Measurements from ENCODE around the gene DCBLD2. TPM values are rescaled to one million over a fixed set of nuclear protein-coding genes. Genes with fewer than 3 reads are reported as not detected.

Gene DCBLD2
- total RNA-seq, 1 experiment from 2014 or later: 19.3 TPM

DNA sequence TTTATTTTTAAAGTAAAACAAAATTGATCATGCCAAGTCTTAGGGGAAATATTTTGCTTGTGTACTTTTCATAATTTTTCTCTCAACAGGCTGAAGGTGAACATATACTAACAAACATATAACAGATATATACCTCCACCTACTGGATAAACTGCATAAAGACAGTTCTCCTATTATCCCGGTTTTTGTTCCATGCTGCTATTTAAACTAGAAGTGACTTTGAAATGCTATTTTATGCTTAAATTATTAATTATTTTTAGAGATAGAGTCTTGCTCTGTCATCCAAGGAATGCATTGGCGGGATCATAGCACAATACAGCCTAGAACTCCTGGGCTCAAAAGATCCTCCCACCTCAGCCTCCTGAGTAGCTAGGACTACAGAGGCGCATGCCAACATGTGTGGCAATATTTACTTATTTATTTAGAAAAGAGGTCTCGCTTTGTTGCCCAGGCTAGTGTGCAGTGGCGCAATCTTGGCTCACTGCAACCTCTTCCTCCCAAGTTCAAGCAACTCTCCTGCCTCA lies 88.6 kb downstream of the DCBLD2 start:
- H3K36me3 ChIP-seq: peaks cover 36% of the 10 kb centered on the region
- peak; percentile 23 for DNase-seq

DNA sequence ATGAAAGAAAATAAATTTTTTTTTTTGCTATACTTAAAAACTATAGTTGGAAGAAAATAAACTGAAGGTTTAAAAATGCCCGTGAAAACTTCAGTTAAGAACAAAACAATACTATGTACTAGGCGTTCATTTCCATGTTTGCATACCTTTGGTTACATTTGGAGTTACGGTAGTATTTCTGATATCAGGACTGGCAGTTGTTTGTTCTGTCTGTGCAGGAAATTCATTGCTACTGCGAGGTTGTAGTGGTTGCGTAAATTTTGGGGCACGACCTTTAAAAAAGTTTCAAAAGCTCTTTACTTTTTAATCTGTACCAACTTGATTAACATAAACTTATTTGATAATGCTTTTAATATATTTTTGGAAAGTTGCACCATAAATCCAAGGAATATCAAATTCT lies 90.4 kb downstream of the DCBLD2 start:
- no peak overlapping the region for H3K4me3 ChIP-seq
- peaks cover 43% of the 10 kb centered on the region for H3K36me3 ChIP-seq
- DNase-seq: no peak
- no peaks in the 10 kb centered on the region for H3K27me3 ChIP-seq
- H3K9me3 ChIP-seq: no peaks in the 10 kb centered on the region

More for the DNA sequence above, 88.6 kb downstream of the DCBLD2 start:
- Histone ChIP-seq H3K4me3 (no peak overlapping the region), H3K9me3 (no peaks in the 10 kb centered on the region), H3K27me3 (no peaks in the 10 kb centered on the region)

DNA sequence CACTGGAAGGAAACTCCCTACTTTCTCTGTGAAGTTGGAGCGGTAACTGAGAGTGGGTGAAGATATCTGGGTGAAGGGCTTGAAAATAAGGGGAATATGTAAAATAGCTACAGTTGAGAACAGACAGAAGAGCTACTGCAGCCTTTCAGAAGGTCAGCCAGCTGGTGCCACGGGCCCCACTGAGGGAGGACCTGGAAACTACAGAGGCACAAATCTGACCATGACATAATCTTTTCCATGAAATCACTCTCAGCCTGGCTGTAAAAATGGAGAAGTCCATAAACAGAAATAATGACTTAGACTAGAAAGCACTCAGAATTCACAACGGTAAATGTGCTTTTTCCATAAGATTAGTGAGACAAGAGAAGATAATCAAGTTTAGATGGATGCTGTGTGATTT lies 91.9 kb downstream of the DCBLD2 start:
- Histone ChIP-seq H3K36me3 (peaks cover 57% of the 10 kb centered on the region), H3K4me3 (no peak overlapping the region), H3K9me3 (0 out of 2 replicates have a peak, but pooled peaks cover 2% of the 10 kb centered on the region), H3K27me3 (no peaks in the 10 kb centered on the region)
- DNase-seq: no peak

DNA sequence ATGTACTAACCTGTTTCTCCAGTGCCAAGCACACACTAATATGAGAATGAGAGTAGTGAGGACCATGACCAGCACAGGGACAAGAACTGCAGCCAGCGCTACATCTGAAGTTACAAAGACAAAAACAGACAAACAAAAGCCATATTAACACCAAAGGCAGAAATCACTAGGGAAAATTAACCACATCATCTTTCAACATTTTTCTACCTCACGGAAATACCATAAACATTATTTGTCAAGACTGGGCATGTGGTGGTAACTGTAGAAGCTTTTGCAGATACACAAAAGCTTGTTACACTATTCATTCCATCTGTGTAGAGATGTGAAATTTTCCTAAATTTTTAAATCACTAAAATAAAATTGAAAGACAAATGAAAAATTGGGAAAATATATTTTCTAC lies 93.4 kb downstream of the DCBLD2 start:
- Histone ChIP-seq H3K9me3 (0 out of 2 replicates have a peak, but pooled peaks cover 2% of the 10 kb centered on the region), H3K4me3 (no peak overlapping the region), H3K36me3 (peaks cover 68% of the 10 kb centered on the region), H3K27me3 (no peaks in the 10 kb centered on the region)
- DNase-seq: no peak

DNA sequence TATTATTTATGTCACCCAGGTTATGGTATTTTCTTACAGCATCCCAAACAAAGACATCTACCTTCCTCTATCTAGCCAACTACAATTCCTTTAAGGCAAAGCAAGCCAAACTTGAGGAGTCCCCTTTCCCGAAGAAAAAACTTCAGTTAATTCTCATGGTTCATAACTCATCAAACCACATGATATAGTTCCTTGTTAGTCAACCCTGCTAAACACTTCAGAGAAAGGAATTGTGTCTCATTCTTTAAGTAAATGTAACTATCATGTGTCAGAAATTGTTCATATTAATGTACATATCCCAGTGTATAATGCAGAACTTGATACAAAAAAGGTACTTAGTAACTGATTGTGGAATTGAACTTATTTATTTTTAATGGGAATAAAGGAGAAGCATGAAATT lies 93.9 kb downstream of the DCBLD2 start:
- no peak for DNase-seq
- Histone ChIP-seq H3K27me3 (no peaks in the 10 kb centered on the region), H3K4me3 (no peak overlapping the region), H3K9me3 (0 out of 2 replicates have a peak, but pooled peaks cover 2% of the 10 kb centered on the region), H3K36me3 (peaks cover 70% of the 10 kb centered on the region)

DNA sequence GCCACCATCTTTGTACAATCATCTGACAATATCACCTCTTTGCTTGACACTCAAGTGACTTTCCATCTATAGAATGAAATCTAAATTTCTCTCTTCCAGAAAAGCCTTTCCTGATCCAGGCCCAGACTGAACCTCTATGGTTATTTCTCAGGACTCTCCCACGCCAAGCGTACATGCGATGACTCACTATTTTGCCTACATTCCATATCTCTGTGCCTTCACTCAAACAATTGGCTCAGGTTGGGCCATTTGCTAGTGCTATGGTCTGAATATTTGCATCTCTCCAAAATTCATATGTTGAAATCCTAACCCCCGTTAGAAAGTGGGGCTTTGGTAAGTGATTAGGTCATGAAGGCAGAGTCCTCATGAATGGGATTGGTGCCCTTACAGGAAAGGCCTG lies 94.5 kb downstream of the DCBLD2 start:
- no peaks in the 10 kb centered on the region for H3K27me3 ChIP-seq
- peaks cover 73% of the 10 kb centered on the region for H3K36me3 ChIP-seq
- H3K9me3 ChIP-seq: 0 out of 2 replicates have a peak, but pooled peaks cover 2% of the 10 kb centered on the region
- DNase-seq: no peak
- H3K4me3 ChIP-seq: no peak overlapping the region

DNA sequence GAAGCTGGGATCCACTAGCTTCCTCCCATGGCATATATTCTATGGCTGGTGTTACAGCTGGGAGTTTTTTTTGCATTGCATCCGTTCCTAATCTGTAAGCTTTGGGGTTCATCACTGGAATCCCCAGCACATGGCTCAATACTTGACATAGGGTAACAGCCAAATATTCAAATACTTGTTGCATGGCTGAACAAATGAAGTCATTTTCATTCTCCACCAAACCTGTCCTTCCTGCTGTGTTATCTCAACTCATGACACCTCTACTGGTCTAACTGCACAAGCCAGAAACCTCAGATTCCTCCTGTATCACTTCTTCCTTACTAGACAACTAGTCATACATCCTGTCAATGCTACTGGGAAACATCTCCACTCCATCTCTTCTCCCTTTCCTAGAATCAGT lies 95.0 kb downstream of the DCBLD2 start:
- no peak for DNase-seq
- peaks cover 75% of the 10 kb centered on the region for H3K36me3 ChIP-seq

DNA sequence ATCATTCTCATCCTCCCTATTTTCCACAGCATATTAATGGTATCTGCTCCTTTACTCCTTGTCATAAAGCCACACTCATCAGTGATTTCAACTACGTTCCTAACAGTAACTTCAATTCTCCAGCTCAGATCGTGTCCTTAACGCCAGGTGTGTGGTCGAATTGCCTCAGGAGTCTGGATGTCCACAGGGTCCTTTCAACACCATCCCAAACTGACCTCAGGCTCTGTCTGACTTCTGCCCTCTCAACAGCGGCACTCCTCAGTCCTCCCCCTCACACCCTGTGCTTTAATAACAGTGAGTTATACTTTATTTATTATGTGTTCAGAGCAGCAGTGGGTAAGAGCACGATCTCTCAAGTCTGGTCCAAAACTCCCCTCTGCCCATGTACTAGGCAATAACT lies 95.9 kb downstream of the DCBLD2 start:
- DNase-seq: no peak

More for the DNA sequence above, 95.0 kb downstream of the DCBLD2 start:
- H3K4me3 ChIP-seq: no peak overlapping the region
- H3K9me3 ChIP-seq: 0 out of 2 replicates have a peak, but pooled peaks cover 2% of the 10 kb centered on the region
- H3K27me3 ChIP-seq: no peaks in the 10 kb centered on the region

DNA sequence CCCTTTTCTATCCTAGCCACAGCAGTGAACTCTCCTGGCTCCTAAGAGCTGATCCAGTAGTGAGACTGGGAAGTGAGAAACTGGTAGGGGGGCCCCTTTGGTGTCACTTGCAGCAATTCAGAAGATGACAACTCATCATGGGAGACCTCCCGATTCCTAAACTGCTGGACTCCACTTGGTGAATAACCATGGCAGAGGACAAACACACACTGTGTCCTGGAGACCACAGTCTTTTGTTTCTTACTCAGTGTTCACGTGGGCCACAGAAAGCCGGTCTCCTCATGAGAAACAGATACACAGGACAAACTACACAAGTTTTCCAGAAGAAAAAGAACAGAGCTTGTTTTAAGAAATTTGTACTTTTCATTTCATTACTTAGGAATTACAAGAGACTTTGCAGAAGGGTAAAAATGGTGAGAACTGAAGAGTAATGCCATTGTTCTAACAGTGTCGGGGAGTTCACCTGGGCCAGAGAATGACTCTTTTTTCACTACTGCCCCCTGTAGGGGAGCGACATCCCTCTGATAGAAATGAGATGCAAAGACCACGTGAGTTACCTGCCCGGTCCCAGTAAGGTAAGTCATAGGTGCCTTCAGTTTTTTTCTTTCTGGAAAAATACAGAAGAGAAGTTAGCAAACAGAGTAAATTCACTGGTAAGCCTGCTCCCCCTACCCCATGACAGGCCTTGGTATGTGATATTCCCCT lies 100.3 kb downstream of the DCBLD2 start:
- DNase-seq: no peak
- peaks cover 59% of the 10 kb centered on the region for H3K36me3 ChIP-seq
- H3K4me3 ChIP-seq: no peak overlapping the region
- 0 out of 2 replicates have a peak, but pooled peaks cover 2% of the 10 kb centered on the region for H3K9me3 ChIP-seq
- H3K27me3 ChIP-seq: no peaks in the 10 kb centered on the region

More for the DNA sequence above, 95.9 kb downstream of the DCBLD2 start:
- Histone ChIP-seq H3K36me3 (peaks cover 74% of the 10 kb centered on the region), H3K9me3 (0 out of 2 replicates have a peak, but pooled peaks cover 2% of the 10 kb centered on the region), H3K4me3 (no peak overlapping the region), H3K27me3 (no peaks in the 10 kb centered on the region)

DNA sequence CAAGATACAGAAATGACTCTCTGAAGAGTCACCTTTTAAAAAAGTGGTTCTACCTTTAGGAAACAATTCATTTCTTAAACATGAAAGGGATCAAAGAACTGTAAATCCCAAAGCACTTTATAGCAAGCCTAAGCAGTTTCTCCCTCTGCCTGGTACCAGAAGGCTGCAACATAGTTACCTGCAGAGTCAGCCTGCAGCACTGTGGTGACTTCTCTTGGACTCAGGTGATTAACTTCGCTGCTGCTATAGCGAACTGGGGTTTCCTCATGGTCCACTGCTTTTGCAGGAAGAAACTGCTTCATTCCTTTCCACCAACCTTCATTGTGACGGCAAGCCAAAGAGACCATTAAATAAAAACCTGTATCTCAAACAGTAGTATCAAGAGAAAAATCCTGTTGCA lies 101.1 kb downstream of the DCBLD2 start:
- no peak for DNase-seq
- peaks cover 51% of the 10 kb centered on the region for H3K36me3 ChIP-seq
- H3K9me3 ChIP-seq: 0 out of 2 replicates have a peak, but pooled peaks cover 2% of the 10 kb centered on the region
- no peaks in the 10 kb centered on the region for H3K27me3 ChIP-seq
- no peak overlapping the region for H3K4me3 ChIP-seq

DNA sequence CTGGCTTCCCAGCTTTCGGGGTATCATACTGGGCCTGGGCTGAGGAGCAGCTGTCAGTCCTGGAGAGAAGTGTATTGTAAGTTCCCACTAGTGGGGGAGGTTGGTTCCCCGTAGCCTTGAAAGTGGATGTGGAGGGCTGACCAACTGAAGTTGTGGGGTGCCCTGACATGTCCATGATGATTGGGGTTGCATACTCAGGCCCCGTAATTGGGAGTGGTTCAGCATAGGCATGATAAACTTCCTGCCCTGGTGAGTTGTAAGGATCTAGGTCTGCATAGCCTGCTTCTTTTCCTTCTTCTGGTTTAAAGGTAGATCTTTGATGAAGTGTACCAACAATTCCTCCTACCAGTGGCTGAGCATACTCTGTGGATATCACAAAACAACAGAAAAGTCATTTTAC lies 102.0 kb downstream of the DCBLD2 start:
- H3K9me3 ChIP-seq: no peaks in the 10 kb centered on the region
- H3K27me3 ChIP-seq: no peaks in the 10 kb centered on the region
- H3K4me3 ChIP-seq: no peak overlapping the region
- H3K36me3 ChIP-seq: peaks cover 42% of the 10 kb centered on the region
- DNase-seq: no peak

DNA sequence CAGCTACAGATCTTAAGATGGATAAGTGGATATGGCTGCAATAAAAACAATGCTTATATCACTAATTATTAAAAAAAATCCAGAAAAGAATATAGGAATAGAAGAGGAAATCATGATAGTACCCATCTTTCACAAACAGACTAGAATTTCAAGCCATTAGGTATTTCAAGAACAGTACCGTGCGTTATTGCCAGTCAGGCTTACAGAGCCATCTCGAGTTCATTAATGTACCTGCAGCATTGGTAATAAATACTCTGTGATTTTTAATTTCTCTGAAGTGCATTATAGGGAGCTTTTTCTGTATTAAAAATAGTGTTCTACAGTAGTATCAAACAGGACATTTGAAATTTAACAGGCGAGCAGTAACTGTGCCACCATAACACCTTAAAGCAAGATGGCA lies 102.7 kb downstream of the DCBLD2 start:
- peaks cover 39% of the 10 kb centered on the region for H3K36me3 ChIP-seq

DNA sequence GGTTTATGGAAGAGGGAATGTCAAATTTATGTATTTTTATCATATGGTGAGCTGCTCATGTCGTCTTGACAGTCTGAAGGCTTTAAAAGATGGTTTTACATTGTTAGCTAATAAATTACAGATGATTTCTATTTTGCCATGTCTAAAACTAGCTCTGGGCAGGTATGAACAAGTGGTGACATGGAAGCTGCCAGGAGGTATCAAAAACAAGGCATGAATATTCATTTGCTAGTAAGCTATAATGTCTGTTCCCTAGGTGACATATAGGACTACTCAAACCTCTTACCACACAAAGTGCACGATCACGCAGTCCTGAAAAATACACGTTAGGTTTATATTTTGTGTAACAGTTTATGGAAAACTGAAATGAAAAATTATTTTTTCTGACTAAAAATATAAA lies 103.6 kb downstream of the DCBLD2 start:
- DNase-seq: no peak
- no peak overlapping the region for H3K4me3 ChIP-seq
- H3K36me3 ChIP-seq: peaks cover 32% of the 10 kb centered on the region
- no peaks in the 10 kb centered on the region for H3K9me3 ChIP-seq
- no peaks in the 10 kb centered on the region for H3K27me3 ChIP-seq

More for the DNA sequence above, 102.7 kb downstream of the DCBLD2 start:
- no peak for DNase-seq
- H3K27me3 ChIP-seq: no peaks in the 10 kb centered on the region
- no peaks in the 10 kb centered on the region for H3K9me3 ChIP-seq
- H3K4me3 ChIP-seq: no peak overlapping the region

DNA sequence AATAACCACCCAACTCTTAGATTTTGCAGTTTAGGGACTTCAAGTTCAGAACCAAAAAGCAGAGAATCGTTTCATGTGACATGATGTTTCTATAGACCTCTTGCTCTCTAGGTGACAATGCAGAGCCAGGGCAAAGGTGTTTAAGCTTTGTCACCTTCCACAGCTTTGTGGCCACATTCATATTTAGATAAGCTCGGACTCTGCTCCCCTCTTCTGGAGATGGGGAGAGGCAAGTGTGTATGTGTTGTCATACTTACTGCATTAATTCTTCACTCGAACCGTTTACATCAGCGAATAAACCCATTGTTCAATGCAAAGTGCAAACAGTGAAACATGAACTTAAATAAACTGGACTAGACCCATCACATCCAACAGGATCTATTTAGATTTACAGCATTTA lies 105.2 kb downstream of the DCBLD2 start:
- H3K9me3 ChIP-seq: no peaks in the 10 kb centered on the region
- H3K27me3 ChIP-seq: no peaks in the 10 kb centered on the region
- no peak for DNase-seq
- peaks cover 20% of the 10 kb centered on the region for H3K36me3 ChIP-seq
- H3K4me3 ChIP-seq: no peak overlapping the region

DNA sequence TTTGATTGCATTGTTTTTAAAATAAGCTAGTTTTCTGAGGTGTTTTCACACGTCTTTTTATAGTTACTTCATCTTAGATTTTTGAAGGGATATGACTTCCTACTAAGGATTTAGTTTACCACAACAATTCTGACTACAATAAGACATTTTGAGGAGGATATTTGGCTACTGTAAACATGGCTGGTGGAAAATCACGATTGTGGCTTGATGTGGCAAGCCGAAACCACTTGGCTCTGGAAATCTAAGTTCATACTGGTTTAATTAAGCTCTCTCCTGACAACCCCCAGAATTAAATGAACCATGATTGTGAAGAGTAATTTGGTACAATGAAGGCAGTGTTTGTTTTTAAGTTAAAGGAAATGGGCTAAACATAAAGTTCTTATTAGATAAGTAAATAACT lies 107.5 kb downstream of the DCBLD2 start:
- H3K4me3 ChIP-seq: no peak overlapping the region
- H3K36me3 ChIP-seq: peaks cover 11% of the 10 kb centered on the region
- H3K9me3 ChIP-seq: no peaks in the 10 kb centered on the region
- DNase-seq: no peak
- no peaks in the 10 kb centered on the region for H3K27me3 ChIP-seq

DNA sequence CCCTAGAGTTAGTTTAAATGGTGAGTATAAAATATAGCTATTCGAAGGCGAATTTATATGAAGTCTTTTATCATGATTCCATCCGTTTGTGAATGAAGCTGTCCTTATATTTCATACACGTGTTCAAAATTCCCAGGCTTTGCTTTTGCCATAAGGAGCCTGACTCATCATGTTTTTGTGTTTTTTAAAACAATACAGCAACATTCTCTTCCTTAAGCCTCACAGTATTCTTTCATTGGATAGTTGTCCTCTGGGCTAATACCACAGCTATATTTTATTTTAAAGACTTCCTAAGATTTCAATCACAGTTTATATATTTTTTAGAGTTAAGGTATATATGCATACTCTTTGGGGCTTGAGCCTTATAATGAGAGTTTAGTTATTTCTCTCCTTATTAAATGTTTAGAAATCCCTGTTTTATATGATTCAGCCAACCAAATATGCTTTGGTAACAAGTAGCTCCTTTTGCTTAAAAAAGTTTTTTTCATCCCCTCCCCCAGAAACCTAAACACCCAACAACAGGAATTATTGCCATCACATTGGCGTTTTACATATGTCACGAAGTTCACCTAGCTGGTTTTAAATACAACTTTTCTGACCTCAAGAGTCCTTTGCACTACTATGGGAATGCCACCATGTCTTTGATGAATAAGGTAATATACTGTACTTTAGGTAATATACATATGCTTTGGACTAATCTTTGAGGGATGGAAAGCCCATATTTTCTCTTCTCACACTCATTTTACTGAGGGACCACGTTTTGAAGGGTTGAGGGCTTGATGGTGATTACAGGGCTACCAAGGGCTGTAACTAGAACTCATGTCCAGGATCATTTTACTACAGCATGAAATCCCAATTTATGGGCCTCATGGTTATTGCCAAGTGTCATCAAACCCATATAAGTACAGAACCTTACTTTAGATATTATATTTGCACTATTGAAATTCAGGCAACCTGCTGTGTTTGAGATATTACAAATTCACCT lies 109.9 kb downstream of the DCBLD2 start:
- no peaks in the 10 kb centered on the region; the same call in 1 of the 2 replicates for H3K36me3 ChIP-seq
- no peaks in the 10 kb centered on the region for H3K9me3 ChIP-seq
- H3K4me3 ChIP-seq: no peak overlapping the region
- H3K27me3 ChIP-seq: no peaks in the 10 kb centered on the region
- no peak for DNase-seq

DNA sequence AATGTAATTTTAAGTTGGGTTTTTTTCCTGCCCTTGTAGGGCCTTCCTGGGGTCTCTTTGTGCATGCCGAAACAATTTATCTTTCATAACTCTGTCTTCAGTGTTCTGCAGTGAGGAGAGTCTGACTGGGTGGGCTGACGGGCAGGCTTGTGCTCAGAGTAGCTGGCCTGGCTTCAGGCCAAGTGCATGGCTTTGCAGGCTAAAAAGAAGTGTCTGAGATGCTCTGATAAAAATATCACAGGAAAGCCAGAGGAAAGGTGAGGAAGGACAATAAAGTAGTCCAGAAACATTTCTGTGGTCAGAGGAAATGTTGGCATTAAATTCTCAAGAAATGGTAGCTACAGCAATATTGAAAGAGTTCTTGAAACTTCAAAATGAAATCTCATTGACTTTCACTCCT lies 112.8 kb downstream of the DCBLD2 start:
- Histone ChIP-seq H3K4me3 (no peak overlapping the region), H3K36me3 (no peaks in the 10 kb centered on the region), H3K27me3 (no peaks in the 10 kb centered on the region), H3K9me3 (no peaks in the 10 kb centered on the region)
- no peak for DNase-seq

All from MG63 (cell line).